Smooth muscle cell (in vitro differentiated cells): ENCODE measurements around the gene GLOD5. TPM values are rescaled to one million over a fixed set of nuclear protein-coding genes. Genes with fewer than 3 reads are reported as not detected.

Experiments
- DNase-seq: peaks from one replicate; lab custom pipeline; 2025; ENCODE audit not compliant: unreplicated experiment; lab: John Stamatoyannopoulos, UW
- H2AFZ ChIP-seq: fragments of 200-600 bp; sonication (generic); 2 replicates; pipeline ENCODE4 v1.6.0; 2016; ENCODE audit warnings: antibody characterized with exemption, low read depth, mild to moderate bottlenecking
- H3F3A ChIP-seq: fragments of 200-600 bp; sonication (generic); 2 replicates; pipeline ENCODE4 v1.6.0; 2017; ENCODE audit warnings: antibody characterized with exemption, low read depth
- H3K27ac ChIP-seq: fragments of 200-600 bp; sonication (generic); 2 replicates; pipeline ENCODE4 v1.5.1; 2016; ENCODE audit warnings: low read depth, mild to moderate bottlenecking
- H3K27me3 ChIP-seq: fragments of 200-600 bp; sonication (generic); 2 replicates; pipeline ENCODE4 v1.6.1; 2016; ENCODE audit warnings: low read depth, mild to moderate bottlenecking
- H3K36me3 ChIP-seq: fragments of 200-600 bp; sonication (generic); 2 replicates; pipeline ENCODE4 v1.5.1; 2016; ENCODE audit warnings: low read depth
- H3K4me1 ChIP-seq: fragments of 200-600 bp; sonication (generic); 2 replicates; pipeline ENCODE4 v1.5.1; 2016; ENCODE audit warnings: low read depth
- H3K4me2 ChIP-seq: fragments of 200-600 bp; sonication (generic); 2 replicates; pipeline ENCODE4 v1.6.0; 2016; ENCODE audit warnings: mild to moderate bottlenecking
- H3K4me3 ChIP-seq: fragments of 200-600 bp; sonication (generic); 2 replicates; pipeline ENCODE4 v1.5.1; 2016; ENCODE audit warnings: mild to moderate bottlenecking
- H3K79me2 ChIP-seq: fragments of 200-600 bp; sonication (generic); 2 replicates; pipeline ENCODE4 v1.6.0; 2016; ENCODE audit warnings: low read depth, mild to moderate bottlenecking
- H3K9ac ChIP-seq: fragments of 200-600 bp; sonication (generic); 2 replicates; pipeline ENCODE4 v1.6.0; 2016; ENCODE audit warnings: low read depth
- H3K9me3 ChIP-seq: fragments of 200-600 bp; sonication (generic); replicated peaks from 2 replicates; pipeline ENCODE4 v1.5.1; 2016; ENCODE audit warnings: low read depth
- H4K20me1 ChIP-seq: fragments of 200-600 bp; sonication (generic); 2 replicates; pipeline ENCODE4 v1.6.0; 2016; ENCODE audit warnings: low read depth
- WGBS: methylation state at CpG from one replicate; pipeline ENCODE4 v1.1.7; 2016; ENCODE audit warnings: low lambda C conversion rate; 5-methylcytosine and 5-hydroxymethylcytosine counted together
- polyA plus RNA-seq: library from polyadenylated mRNA; unstranded; fragments of >200 nt; fragmentation: Nextera tagmentation; extraction: Ambion mirVana; gene quantifications from 2 replicates; pipeline ENCODE4 v1.2.1, GENCODE V29; 2016
- small RNA-seq: library from RNA; depleted of rRNA; stranded (forward); fragments of <200 nt; gene quantifications from one replicate; pipeline ENCODE3, GENCODE V24; 2014
- total RNA-seq: library from RNA; depleted of rRNA; stranded (reverse); fragments of >200 nt; gene quantifications from 2 replicates; pipeline ENCODE4 v1.2.3, GENCODE V29; 2014
- TF ChIP-seq, protein P1 (sequence below): fragments of 200-600 bp; sonication (generic); IDR thresholded peaks from 2 replicates; pipeline ENCODE4 v1.5.1; 2017; ENCODE audit warnings: borderline replicate concordance, mild to moderate bottlenecking, antibody characterized with exemption; ENCODE audit not compliant: insufficient read depth, poor library complexity, severe bottlenecking

The GLOD5 gene
- total and polyA plus RNA-seq, 2 experiments from 2014 or later: not detected

DNA sequence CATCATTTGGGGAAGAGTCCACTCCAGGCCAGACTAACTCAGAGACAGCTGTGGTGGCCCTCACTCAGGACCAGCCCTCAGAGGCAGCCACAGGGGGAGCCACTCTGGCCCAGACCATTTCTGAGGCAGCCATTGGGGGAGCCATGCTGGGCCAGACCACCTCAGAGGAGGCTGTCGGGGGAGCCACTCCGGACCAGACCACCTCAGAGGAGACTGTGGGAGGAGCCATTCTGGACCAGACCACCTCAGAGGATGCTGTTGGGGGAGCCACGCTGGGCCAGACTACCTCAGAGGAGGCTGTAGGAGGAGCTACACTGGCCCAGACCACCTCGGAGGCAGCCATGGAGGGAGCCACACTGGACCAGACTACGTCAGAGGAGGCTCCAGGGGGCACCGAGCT, 61.5 kb downstream of the GLOD5 start:
- H4K20me1 ChIP-seq: no peaks in the 10 kb centered on the region
- no peaks in the 10 kb centered on the region for H3F3A ChIP-seq
- H2AFZ ChIP-seq: no peak overlapping the region
- no peaks in the 10 kb centered on the region for H3K79me2 ChIP-seq
- no peaks in the 10 kb centered on the region for H3K9me3 ChIP-seq
- H3K4me2 ChIP-seq: no peak overlapping the region
- no peak overlapping the region for H3K9ac ChIP-seq
- TF ChIP-seq, protein P1, sequence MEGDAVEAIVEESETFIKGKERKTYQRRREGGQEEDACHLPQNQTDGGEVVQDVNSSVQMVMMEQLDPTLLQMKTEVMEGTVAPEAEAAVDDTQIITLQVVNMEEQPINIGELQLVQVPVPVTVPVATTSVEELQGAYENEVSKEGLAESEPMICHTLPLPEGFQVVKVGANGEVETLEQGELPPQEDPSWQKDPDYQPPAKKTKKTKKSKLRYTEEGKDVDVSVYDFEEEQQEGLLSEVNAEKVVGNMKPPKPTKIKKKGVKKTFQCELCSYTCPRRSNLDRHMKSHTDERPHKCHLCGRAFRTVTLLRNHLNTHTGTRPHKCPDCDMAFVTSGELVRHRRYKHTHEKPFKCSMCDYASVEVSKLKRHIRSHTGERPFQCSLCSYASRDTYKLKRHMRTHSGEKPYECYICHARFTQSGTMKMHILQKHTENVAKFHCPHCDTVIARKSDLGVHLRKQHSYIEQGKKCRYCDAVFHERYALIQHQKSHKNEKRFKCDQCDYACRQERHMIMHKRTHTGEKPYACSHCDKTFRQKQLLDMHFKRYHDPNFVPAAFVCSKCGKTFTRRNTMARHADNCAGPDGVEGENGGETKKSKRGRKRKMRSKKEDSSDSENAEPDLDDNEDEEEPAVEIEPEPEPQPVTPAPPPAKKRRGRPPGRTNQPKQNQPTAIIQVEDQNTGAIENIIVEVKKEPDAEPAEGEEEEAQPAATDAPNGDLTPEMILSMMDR: no peak
- WGBS: 84% methylated on average over 6 of the region's 6 CpGs
- DNase-seq: no peak
- H3K27ac ChIP-seq: no peak overlapping the region
- no peaks in the 10 kb centered on the region for H3K27me3 ChIP-seq
- peaks cover 2% of the 10 kb centered on the region for H3K36me3 ChIP-seq
- H3K4me3 ChIP-seq: no peak overlapping the region
- H3K4me1 ChIP-seq: no peaks in the 10 kb centered on the region

Small RNA genes within 50 kb of the gene (small RNA-seq; reads per million reads assigned to genes)
- gene RNU6-1056P: not detected
- not detected for gene RNU6-29P

Other genes with a start within 250 kb of the GLOD5 start
- gene EBP, start 239.9 kb upstream of the GLOD5 start, total RNA-seq: 49.1 and 63.0 TPM in 2 replicates
- gene EBP, start 239.9 kb upstream of the GLOD5 start, polyA plus RNA-seq: 85.5 and 99.8 TPM in 2 replicates
- 3.8 and 4.5 TPM in 2 replicates for gene TBC1D25, start 222.0 kb upstream of the GLOD5 start, total RNA-seq
- gene TBC1D25, start 222.0 kb upstream of the GLOD5 start, polyA plus RNA-seq: 9.7 and 9.8 TPM in 2 replicates
- gene RBM3, start 187.3 kb upstream of the GLOD5 start, total RNA-seq: 110 and 156 TPM in 2 replicates
- gene RBM3, start 187.3 kb upstream of the GLOD5 start, polyA plus RNA-seq: 111 and 116 TPM in 2 replicates
- gene WDR13, start 164.3 kb upstream of the GLOD5 start, total RNA-seq: 46.9 and 55.3 TPM in 2 replicates
- 113 and 133 TPM in 2 replicates for gene WDR13, start 164.3 kb upstream of the GLOD5 start, polyA plus RNA-seq
- gene WAS, start 77.9 kb upstream of the GLOD5 start, total RNA-seq: 0.54 and 2.5 TPM in 2 replicates
- gene WAS, start 77.9 kb upstream of the GLOD5 start, polyA plus RNA-seq: 0.15 and 0.24 TPM in 2 replicates
- 2.6 and 2.7 TPM in 2 replicates for gene SUV39H1, start 65.0 kb upstream of the GLOD5 start, total RNA-seq
- 5.6 and 7.7 TPM in 2 replicates for gene SUV39H1, start 65.0 kb upstream of the GLOD5 start, polyA plus RNA-seq
- not detected in 2 replicates for gene GATA1, start 24.8 kb downstream of the GLOD5 start, total RNA-seq
- not detected in 2 replicates for gene GATA1, start 24.8 kb downstream of the GLOD5 start, polyA plus RNA-seq
- gene HDAC6, start 40.3 kb downstream of the GLOD5 start, total RNA-seq: 46.0 and 76.1 TPM in 2 replicates
- gene HDAC6, start 40.3 kb downstream of the GLOD5 start, polyA plus RNA-seq: 68.9 and 71.3 TPM in 2 replicates
- not detected in 2 replicates for gene ERAS, start 64.8 kb downstream of the GLOD5 start, total RNA-seq
- gene ERAS, start 64.8 kb downstream of the GLOD5 start, polyA plus RNA-seq: not detected in 2 replicates
- 7.8 and 11.6 TPM in 2 replicates for gene PCSK1N, start 73.9 kb downstream of the GLOD5 start, total RNA-seq
- gene PCSK1N, start 73.9 kb downstream of the GLOD5 start, polyA plus RNA-seq: 14.4 and 51.9 TPM in 2 replicates
- gene TIMM17B, start 136.0 kb downstream of the GLOD5 start, total RNA-seq: 68.6 and 78.8 TPM in 2 replicates
- 134 and 141 TPM in 2 replicates for gene TIMM17B, start 136.0 kb downstream of the GLOD5 start, polyA plus RNA-seq
- gene PQBP1, start 136.2 kb downstream of the GLOD5 start, total RNA-seq: 17.0 and 20.6 TPM in 2 replicates
- 46.7 and 48.2 TPM in 2 replicates for gene PQBP1, start 136.2 kb downstream of the GLOD5 start, polyA plus RNA-seq
- gene SLC35A2, start 149.9 kb downstream of the GLOD5 start, total RNA-seq: 72.0 and 73.3 TPM in 2 replicates
- 98.2 and 99.9 TPM in 2 replicates for gene SLC35A2, start 149.9 kb downstream of the GLOD5 start, polyA plus RNA-seq
- gene PIM2, start 157.3 kb downstream of the GLOD5 start, total RNA-seq: 7.6 and 9.4 TPM in 2 replicates
- 7.4 and 8.7 TPM in 2 replicates for gene PIM2, start 157.3 kb downstream of the GLOD5 start, polyA plus RNA-seq
- 30.7 and 36.1 TPM in 2 replicates for gene OTUD5, start 195.9 kb downstream of the GLOD5 start, total RNA-seq
- 55.1 and 62.1 TPM in 2 replicates for gene OTUD5, start 195.9 kb downstream of the GLOD5 start, polyA plus RNA-seq
- gene KCND1, start 210.1 kb downstream of the GLOD5 start, total RNA-seq: 0.94 and 1.2 TPM in 2 replicates
- gene KCND1, start 210.1 kb downstream of the GLOD5 start, polyA plus RNA-seq: 3.0 and 3.3 TPM in 2 replicates
- gene GRIPAP1, start 240.5 kb downstream of the GLOD5 start, total RNA-seq: 10.0 and 13.9 TPM in 2 replicates
- gene GRIPAP1, start 240.5 kb downstream of the GLOD5 start, polyA plus RNA-seq: 14.9 and 20.2 TPM in 2 replicates